Loucy (cell line): Measurements from ENCODE around the gene DACH1.

Source experiments
- H2AFZ ChIP-seq: fragments of 200-600 bp; sonication (generic); 2 replicates; pipeline ENCODE4 v1.6.0; 2016; ENCODE audit warnings: antibody characterized with exemption, mild to moderate bottlenecking, low read length, moderate library complexity
- H3F3A ChIP-seq: fragments of 200-600 bp; 2 replicates; pipeline ENCODE4 v1.6.0; 2016; ENCODE audit warnings: antibody characterized with exemption, low read depth, mild to moderate bottlenecking
- H3K27me3 ChIP-seq: fragments of 200-600 bp; sonication (generic); 2 replicates; pipeline ENCODE4 v1.6.1; 2014; ENCODE audit warnings: low read length, mild to moderate bottlenecking; ENCODE audit not compliant: insufficient read depth, poor library complexity, severe bottlenecking
- H3K36me3 ChIP-seq: fragments of 200-600 bp; sonication (generic); 2 replicates; pipeline ENCODE4 v1.6.1; 2016; ENCODE audit warnings: low read length; ENCODE audit not compliant: insufficient read depth
- H3K4me1 ChIP-seq: fragments of 200-600 bp; sonication (generic); 2 replicates; pipeline ENCODE4 v1.5.1; 2014; ENCODE audit warnings: low read length, mild to moderate bottlenecking; ENCODE audit not compliant: insufficient read depth, poor library complexity, severe bottlenecking
- H3K4me2 ChIP-seq: fragments of 200-600 bp; sonication (generic); 2 replicates; pipeline ENCODE4 v1.6.0; 2014; ENCODE audit warnings: antibody characterized with exemption, low read length, low read depth, mild to moderate bottlenecking; ENCODE audit not compliant: poor library complexity, severe bottlenecking
- H3K4me3 ChIP-seq: fragments of 200-600 bp; sonication (generic); 2 replicates; pipeline ENCODE4 v1.5.1; 2014; ENCODE audit warnings: low read length, mild to moderate bottlenecking, mixed read lengths; ENCODE audit not compliant: poor library complexity, severe bottlenecking
- H3K79me2 ChIP-seq: fragments of 200-600 bp; sonication (generic); 2 replicates; pipeline ENCODE4 v1.6.1; 2014; ENCODE audit warnings: low read length; ENCODE audit not compliant: insufficient read depth
- H3K9ac ChIP-seq: fragments of 200-600 bp; sonication (generic); 2 replicates; pipeline ENCODE4 v1.6.0; 2014; ENCODE audit warnings: mild to moderate bottlenecking, low read depth, low read length, moderate library complexity; ENCODE audit not compliant: poor library complexity, severe bottlenecking
- H3K9me2 ChIP-seq: fragments of 200-600 bp; sonication (generic); replicated peaks from 2 replicates; pipeline ENCODE4 v1.6.1; 2016; ENCODE audit warnings: low read depth, low read length, mixed read lengths
- H3K9me3 ChIP-seq: fragments of 200-600 bp; sonication (generic); 2 replicates; pipeline ENCODE4 v1.6.1; 2014; ENCODE audit warnings: mild to moderate bottlenecking, antibody characterized with exemption, low read length, low read depth; ENCODE audit not compliant: insufficient read depth
- H4K20me1 ChIP-seq: fragments of 200-600 bp; sonication (generic); 2 replicates; pipeline ENCODE4 v1.6.0; 2014; ENCODE audit warnings: antibody characterized with exemption, low read length, mild to moderate bottlenecking; ENCODE audit not compliant: insufficient read depth, poor library complexity, severe bottlenecking
- EZH2phosphoT487 ChIP-seq: fragments of 200-600 bp; IDR thresholded peaks from 2 replicates; pipeline ENCODE4 v1.6.1; 2018; ENCODE audit warnings: antibody characterized with exemption, mild to moderate bottlenecking, moderate library complexity, borderline replicate concordance
- TF ChIP-seq, protein P1 (sequence below): fragments of 200-600 bp; sonication (generic); conservative IDR thresholded peaks from 2 replicates; pipeline ENCODE4 v1.5.1; 2014; ENCODE audit warnings: mild to moderate bottlenecking, antibody characterized with exemption, low read length

DACH1 gene

GRCh38 chr13:71454509-71454908 is 412.5 kb downstream of the DACH1 start:
- no peak for TF ChIP-seq EZH2phosphoT487
- TF ChIP-seq, protein P1, sequence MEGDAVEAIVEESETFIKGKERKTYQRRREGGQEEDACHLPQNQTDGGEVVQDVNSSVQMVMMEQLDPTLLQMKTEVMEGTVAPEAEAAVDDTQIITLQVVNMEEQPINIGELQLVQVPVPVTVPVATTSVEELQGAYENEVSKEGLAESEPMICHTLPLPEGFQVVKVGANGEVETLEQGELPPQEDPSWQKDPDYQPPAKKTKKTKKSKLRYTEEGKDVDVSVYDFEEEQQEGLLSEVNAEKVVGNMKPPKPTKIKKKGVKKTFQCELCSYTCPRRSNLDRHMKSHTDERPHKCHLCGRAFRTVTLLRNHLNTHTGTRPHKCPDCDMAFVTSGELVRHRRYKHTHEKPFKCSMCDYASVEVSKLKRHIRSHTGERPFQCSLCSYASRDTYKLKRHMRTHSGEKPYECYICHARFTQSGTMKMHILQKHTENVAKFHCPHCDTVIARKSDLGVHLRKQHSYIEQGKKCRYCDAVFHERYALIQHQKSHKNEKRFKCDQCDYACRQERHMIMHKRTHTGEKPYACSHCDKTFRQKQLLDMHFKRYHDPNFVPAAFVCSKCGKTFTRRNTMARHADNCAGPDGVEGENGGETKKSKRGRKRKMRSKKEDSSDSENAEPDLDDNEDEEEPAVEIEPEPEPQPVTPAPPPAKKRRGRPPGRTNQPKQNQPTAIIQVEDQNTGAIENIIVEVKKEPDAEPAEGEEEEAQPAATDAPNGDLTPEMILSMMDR, result no peak
- Histone ChIP-seq H3K36me3 (no peaks in the 10 kb centered on the region), H3K9ac (no peak overlapping the region), H3K27me3 (no peaks in the 10 kb centered on the region), H3K9me2 (no peaks in the 10 kb centered on the region), H2AFZ (no peak overlapping the region), H3K4me1 (no peaks in the 10 kb centered on the region), H4K20me1 (no peaks in the 10 kb centered on the region), H3F3A (no peaks in the 10 kb centered on the region), H3K4me2 (no peak overlapping the region), H3K79me2 (no peaks in the 10 kb centered on the region), H3K9me3 (no peaks in the 10 kb centered on the region), H3K4me3 (no peak overlapping the region)

GRCh38 chr13:71448080-71448630 is 418.8 kb downstream of the DACH1 start:
- H3K9me2 ChIP-seq, result no peaks in the 10 kb centered on the region
- H3K36me3 ChIP-seq, result no peaks in the 10 kb centered on the region
- H3K9ac ChIP-seq, result no peak overlapping the region
- H3K4me2 ChIP-seq, result no peak overlapping the region
- no peaks in the 10 kb centered on the region for H3F3A ChIP-seq
- no peaks in the 10 kb centered on the region for H3K27me3 ChIP-seq
- no peak for TF ChIP-seq EZH2phosphoT487
- TF ChIP-seq, protein P1, result no peak
- H3K4me3 ChIP-seq, result no peak overlapping the region
- H3K79me2 ChIP-seq, result no peaks in the 10 kb centered on the region
- H4K20me1 ChIP-seq, result no peaks in the 10 kb centered on the region
- no peaks in the 10 kb centered on the region for H3K4me1 ChIP-seq
- no peaks in the 10 kb centered on the region for H3K9me3 ChIP-seq
- no peak overlapping the region for H2AFZ ChIP-seq

DNA sequence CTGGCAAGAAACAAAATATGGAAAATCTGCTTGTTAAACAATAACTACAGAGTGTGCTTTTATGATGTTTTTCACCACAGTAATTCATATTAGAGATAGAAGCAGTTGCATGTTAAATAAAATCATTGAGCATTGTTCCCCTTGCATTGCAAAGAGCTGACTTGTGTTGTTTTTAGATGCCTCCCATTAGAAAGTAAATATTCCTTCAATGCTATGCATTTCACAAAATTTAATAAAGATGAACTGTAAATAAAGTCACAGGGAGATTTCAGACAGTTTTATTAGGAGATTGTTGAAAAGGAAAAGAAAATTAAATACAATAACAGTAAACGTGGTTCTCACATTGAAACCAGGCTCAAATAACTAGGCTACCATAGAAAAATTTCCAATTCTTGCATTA is 429.3 kb downstream of the DACH1 start:
- Histone ChIP-seq H3K9me2 (0 out of 2 replicates have a peak, but pooled peaks cover 4% of the 10 kb centered on the region), H4K20me1 (no peaks in the 10 kb centered on the region), H3K4me2 (no peak overlapping the region), H3F3A (no peaks in the 10 kb centered on the region), H3K9ac (no peak overlapping the region), H3K4me3 (no peak overlapping the region), H3K79me2 (no peaks in the 10 kb centered on the region), H3K9me3 (no peaks in the 10 kb centered on the region), H3K36me3 (no peaks in the 10 kb centered on the region), H3K27me3 (no peaks in the 10 kb centered on the region), H3K4me1 (no peaks in the 10 kb centered on the region), H2AFZ (no peak overlapping the region)
- TF ChIP-seq, protein P1, result no peak
- no peak for TF ChIP-seq EZH2phosphoT487
